ENCODE results near the gene LDLRAD1.

- no peak for TF ChIP-seq CTCF (IDR thresholded peaks at IDR 0.05; ENCODE audit: extremely low read depth in 1 of 2, insufficient read depth in 1 of 2, low read depth in 1 of 2, low read length in 2 of 2)
- TF ChIP-seq MAX (IDR thresholded peaks at IDR 0.05; ENCODE audit: insufficient read depth, insufficient read length): no peak
- no peak for TF ChIP-seq GATA2 (IDR thresholded peaks at IDR 0.05; ENCODE audit: insufficient read depth, insufficient read length, low read depth, low read length)
- no peak for TF ChIP-seq POLR2AphosphoS5 (IDR thresholded peaks at IDR 0.05; ENCODE audit: insufficient read depth, low read depth, low read length)
- TF ChIP-seq JUN (IDR thresholded peaks at IDR 0.05; ENCODE audit: borderline replicate concordance, insufficient read depth, insufficient read length, low read depth): no peak
Observed at GRCh38 chr1:53975861-53976260, 42.1 kb downstream of the LDLRAD1 start.

Measured in endothelial cell of umbilical vein (primary cell).